ENCODE measurements around the gene MELTF. TPM values are rescaled to one million over a fixed set of nuclear protein-coding genes. Genes with fewer than 3 reads are reported as not detected.

Gene MELTF
- total RNA-seq, 1 donor from 2014 or later: 2.8 TPM

- ATAC-seq: no peak
Observed at GRCh38 chr3:197026481-197026866, 3.1 kb downstream of the MELTF start.

- ATAC-seq: no peak
Observed at GRCh38 chr3:197025736-197026480, 3.7 kb downstream of the MELTF start.

GRCh38 chr3:197024881-197025735, 4.5 kb downstream of the MELTF start:
- no peak for ATAC-seq

- ATAC-seq: no peak
Observed at GRCh38 chr3:197023998-197024651, 5.5 kb downstream of the MELTF start.

- ATAC-seq: no peak
Observed at GRCh38 chr3:197023241-197023997, 6.2 kb downstream of the MELTF start.

GRCh38 chr3:197022405-197023231, 7.0 kb downstream of the MELTF start:
- no peak for ATAC-seq

- ATAC-seq: no peak
Observed at GRCh38 chr3:197021729-197022404, 7.8 kb downstream of the MELTF start.

- no peak for ATAC-seq
Observed at GRCh38 chr3:197021231-197021630, 8.4 kb downstream of the MELTF start.

GRCh38 chr3:197019535-197019934, 10.1 kb downstream of the MELTF start:
- no peak for ATAC-seq

GRCh38 chr3:197019021-197019420, 10.6 kb downstream of the MELTF start:
- ATAC-seq: no peak

- ATAC-seq: peak; percentile 19
Observed at GRCh38 chr3:197017003-197017402, 12.6 kb downstream of the MELTF start.

- peak; percentile 22 for ATAC-seq
Observed at GRCh38 chr3:197015790-197016736, 13.6 kb downstream of the MELTF start.

- ATAC-seq: no peak
Observed at GRCh38 chr3:197014942-197015575, 14.6 kb downstream of the MELTF start.

GRCh38 chr3:197014024-197014423, 15.6 kb downstream of the MELTF start:
- no peak for ATAC-seq

GRCh38 chr3:197012540-197012883, 17.1 kb downstream of the MELTF start:
- no peak for ATAC-seq

- ATAC-seq: no peak
Observed at GRCh38 chr3:197011780-197012539, 17.7 kb downstream of the MELTF start.

- ATAC-seq: no peak
Observed at GRCh38 chr3:197010556-197011351, 18.9 kb downstream of the MELTF start.

- no peak for ATAC-seq
Observed at GRCh38 chr3:197009532-197010019, 20.0 kb downstream of the MELTF start.

Data from esophagus mucosa (tissue), 1 donor.